Pons (tissue), 1 donor: ENCODE results near the gene KDM8.

Experiments
- DNase-seq: peaks from one replicate; pipeline ENCODE4 v3.0.0-alpha.2; 2016; ENCODE audit warnings: low spot score

KDM8 gene

GRCh38 chr16:27216297-27216885, 13.1 kb downstream of the KDM8 start:
- DNase-seq: no peak

- peak; percentile 41 for DNase-seq
Measured at GRCh38 chr16:27217256-27217655, 13.9 kb downstream of the KDM8 start.

- no peak for DNase-seq
Measured at GRCh38 chr16:27218756-27219155, 15.4 kb downstream of the KDM8 start.

GRCh38 chr16:27219161-27219560, 15.8 kb downstream of the KDM8 start:
- no peak for DNase-seq

GRCh38 chr16:27220120-27220519, 16.8 kb downstream of the KDM8 start:
- no peak for DNase-seq

GRCh38 chr16:27220527-27220926, 17.2 kb downstream of the KDM8 start:
- DNase-seq: no peak

GRCh38 chr16:27220991-27221390, 17.7 kb downstream of the KDM8 start:
- no peak for DNase-seq

GRCh38 chr16:27221576-27222248, 18.4 kb downstream of the KDM8 start:
- DNase-seq: no peak

GRCh38 chr16:27222249-27223225, 19.2 kb downstream of the KDM8 start:
- DNase-seq: no peak

- no peak for DNase-seq
Measured at GRCh38 chr16:27223226-27223610, 19.9 kb downstream of the KDM8 start.

GRCh38 chr16:27223701-27224100, 20.4 kb downstream of the KDM8 start:
- no peak for DNase-seq

GRCh38 chr16:27224271-27224737, 21.0 kb downstream of the KDM8 start:
- no peak for DNase-seq

GRCh38 chr16:27224741-27225300, 21.5 kb downstream of the KDM8 start:
- DNase-seq: no peak

GRCh38 chr16:27225536-27226360, 22.4 kb downstream of the KDM8 start:
- no peak for DNase-seq

- DNase-seq: no peak
Measured at GRCh38 chr16:27226476-27226875, 23.1 kb downstream of the KDM8 start.

GRCh38 chr16:27226976-27227705, 23.8 kb downstream of the KDM8 start:
- no peak for DNase-seq

- DNase-seq: no peak
Measured at GRCh38 chr16:27228045-27228444, 24.7 kb downstream of the KDM8 start.

GRCh38 chr16:27228621-27229501, 25.5 kb downstream of the KDM8 start:
- DNase-seq: no peak

- no peak for DNase-seq
Measured at GRCh38 chr16:27229891-27230470, 26.7 kb downstream of the KDM8 start.
